Measurements from ENCODE around the gene KRT16. TPM values are rescaled to one million over a fixed set of nuclear protein-coding genes. Genes with fewer than 3 reads are reported as not detected.

Gene KRT16
- total and polyA plus RNA-seq, 2 of the 8 experiments (the other 6 are each of a cell fraction or from before 2014, with no cell fraction given), result not detected

- H3K23ac ChIP-seq (ENCODE audit: insufficient read length), result no peak overlapping the region
- no peak overlapping the region for H4K5ac ChIP-seq (ENCODE audit: insufficient read length, low read depth, low read length)
- H2BK12ac ChIP-seq (ENCODE audit: low read depth, low read length), result no peak overlapping the region
- H3K14ac ChIP-seq (ENCODE audit: insufficient read length), result no peak overlapping the region
- no peak overlapping the region for H3K4ac ChIP-seq (replicated peaks; ENCODE audit: insufficient read length, low read depth, low read length)
- H3K36me3 ChIP-seq (ENCODE audit: control insufficient read depth in 2 of 4, insufficient read depth in 4 of 4, low read length in 3 of 4), result no peaks in the 10 kb centered on the region
- peaks cover 0 to 2% of the 10 kb centered on the region in 2 experiments for H4K20me1 ChIP-seq (replicated peaks in 1 of 2; ENCODE audit: control insufficient read depth in 1 of 2, insufficient read depth in 2 of 2, low read length in 2 of 2)
- no peaks in the 10 kb centered on the region; a peak in 1 of 7 replicates for H3K4me1 ChIP-seq (replicated peaks in 1 of 4; ENCODE audit: control insufficient read depth in 3 of 4, insufficient read depth in 4 of 4, low read length in 3 of 4)
- no peak for FAIRE-seq
- CTCF ChIA-PET (ENCODE audit: partially characterized antibody), result interaction anchor here (0.8 to 5.6 kb wide), 9 partner anchors 15 to 72 kb away, joined by 3 to 26 read pairs (median 6); no protein-coding TSS in a partner anchor
- no peak overlapping the region for H3K4me3 ChIP-seq (ENCODE audit: extremely low read depth in 1 of 4, insufficient read depth in 2 of 4, low read depth in 3 of 4, low read length in 4 of 4)
- no peak overlapping the region for H2AFZ ChIP-seq (ENCODE audit: low read length)
- no peak overlapping the region for H3K4me2 ChIP-seq (ENCODE audit: insufficient read depth in 1 of 2, low read depth in 2 of 2, low read length in 2 of 2)
- no peak overlapping the region for H3K27ac ChIP-seq (ENCODE audit: low read depth, low read length)
- no peak overlapping the region for H3K56ac ChIP-seq (replicated peaks; ENCODE audit: insufficient read length, low read depth, low read length)
- H2BK5ac ChIP-seq (ENCODE audit: low read depth, low read length), result no peak overlapping the region
- H3K27me3 ChIP-seq (replicated peaks in 1 of 4; ENCODE audit: control insufficient read depth in 3 of 4, extremely low read depth in 1 of 4, insufficient read depth in 3 of 4, low read length in 3 of 4), result no peaks in the 10 kb centered on the region
- POLR2A ChIA-PET (ENCODE audit: partially characterized antibody), result interaction anchor here (1.5 kb wide), 1 partner anchor 12 kb away, joined by 4 read pairs; no protein-coding TSS in a partner anchor
- no peaks in the 10 kb centered on the region for H3K79me2 ChIP-seq (ENCODE audit: control insufficient read depth in 1 of 2, insufficient read depth in 2 of 2, low read length in 2 of 2)
- H3K79me1 ChIP-seq (ENCODE audit: low read depth, low read length), result no peaks in the 10 kb centered on the region
- no peak overlapping the region for H4K8ac ChIP-seq (ENCODE audit: extremely low read depth, insufficient read depth, low read length)
- H2BK120ac ChIP-seq (replicated peaks; ENCODE audit: low read depth, low read length), result no peak overlapping the region
- no peaks in the 10 kb centered on the region for H3K9me3 ChIP-seq (ENCODE audit: insufficient read depth in 2 of 2, low read depth in 1 of 2, low read length in 1 of 2)
- H3K18ac ChIP-seq (ENCODE audit: extremely low read depth, low read length), result no peak overlapping the region
- DNase-seq (ENCODE audit: low read depth in 1 of 2, low spot score in 2 of 2), result no peak
- H3K9ac ChIP-seq (replicated peaks in 1 of 4; ENCODE audit: extremely low read depth in 1 of 4, low read depth in 3 of 4, low read length in 3 of 4), result no peak overlapping the region
- no peak overlapping the region for H4K91ac ChIP-seq (replicated peaks; ENCODE audit: insufficient read length, low read length)
- WGBS, 2 experiments (ENCODE audit: extremely low coverage in 1 of 2, insufficient coverage in 1 of 2, insufficient read length in 1 of 2, insufficient replicate concordance in 2 of 2, low coverage in 1 of 2, low lambda C conversion rate in 2 of 2, missing lambda C conversion rate in 1 of 2), result 57 to 100% methylated on average over 2 to 3 of the region's 3 CpGs
- H3K23me2 ChIP-seq (ENCODE audit: low read depth, low read length), result peaks cover 19% of the 10 kb centered on the region; the same call in 1 of the 2 replicates
- no peak overlapping the region for H2BK20ac ChIP-seq (ENCODE audit: low read length)
- no peak overlapping the region for H2AK5ac ChIP-seq (ENCODE audit: low read depth, low read length)
- H2BK15ac ChIP-seq (ENCODE audit: low read length), result no peak overlapping the region
- TF ChIP-seq ASH2L (IDR thresholded peaks at IDR 0.05; ENCODE audit: low read length) (no peak), RXRA (IDR thresholded peaks at IDR 0.05; ENCODE audit: insufficient read depth, low read depth, low read length) (no peak), ATF2 (IDR thresholded peaks at IDR 0.05; ENCODE audit: low read length) (no peak), KDM4A (IDR thresholded peaks at IDR 0.05; ENCODE audit: low read depth, low read length, severe bottlenecking) (no peak), CREB1 (IDR thresholded peaks at IDR 0.05) (no peak), SAP30 (IDR thresholded peaks at IDR 0.05; ENCODE audit: insufficient read depth, insufficient replicate concordance, low read length) (no peak), ZNF274 (IDR thresholded peaks at IDR 0.05; ENCODE audit: borderline replicate concordance, extremely low read depth, low read length) (no peak), SP2 (IDR thresholded peaks at IDR 0.05; ENCODE audit: low read length) (no peak), BCL11A (IDR thresholded peaks at IDR 0.05; ENCODE audit: low read depth in 2 of 2, low read length in 2 of 2) (no peak)
- TF ChIP-seq, protein P1, sequence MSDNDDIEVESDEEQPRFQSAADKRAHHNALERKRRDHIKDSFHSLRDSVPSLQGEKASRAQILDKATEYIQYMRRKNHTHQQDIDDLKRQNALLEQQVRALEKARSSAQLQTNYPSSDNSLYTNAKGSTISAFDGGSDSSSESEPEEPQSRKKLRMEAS (IDR thresholded peaks at IDR 0.05), result no peak
- TF ChIP-seq, protein P2, sequence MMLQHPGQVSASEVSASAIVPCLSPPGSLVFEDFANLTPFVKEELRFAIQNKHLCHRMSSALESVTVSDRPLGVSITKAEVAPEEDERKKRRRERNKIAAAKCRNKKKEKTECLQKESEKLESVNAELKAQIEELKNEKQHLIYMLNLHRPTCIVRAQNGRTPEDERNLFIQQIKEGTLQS (IDR thresholded peaks at IDR 0.05; ENCODE audit: insufficient read depth, low read depth, low read length), result no peak
Measured at GRCh38 chr17:41594363-41594915, 18.1 kb downstream of the KRT16 start.

All from H1 (cell line).